Measurements from ENCODE around the gene TDRD10.

TDRD10 gene

GRCh38 chr1:154503898-154504297 is 1.9 kb downstream of the TDRD10 start:
- no peak for DNase-seq
- H3K27ac ChIP-seq, result no peak overlapping the region
- TF ChIP-seq CTCF (IDR thresholded peaks at IDR 0.05; ENCODE audit: low read depth, low read length), result no peak
- no peaks in the 10 kb centered on the region for H3K36me3 ChIP-seq
- H3K27me3 ChIP-seq (ENCODE audit: insufficient read depth, low read depth, severe bottlenecking), result peaks cover 100% of the 10 kb centered on the region
- H3K9me3 ChIP-seq (ENCODE audit: severe bottlenecking), result peaks cover 42% of the 10 kb centered on the region
- H3K4me3 ChIP-seq (ENCODE audit: low read depth, low read length), result no peak overlapping the region

GRCh38 chr1:154512760-154513159 is 10.7 kb downstream of the TDRD10 start:
- TF ChIP-seq CTCF (IDR thresholded peaks at IDR 0.05; ENCODE audit: low read depth, low read length), result no peak
- H3K4me3 ChIP-seq (ENCODE audit: low read depth, low read length), result no peak overlapping the region
- H3K9me3 ChIP-seq (ENCODE audit: severe bottlenecking), result peaks cover 2% of the 10 kb centered on the region
- peaks cover 60% of the 10 kb centered on the region for H3K27me3 ChIP-seq (ENCODE audit: insufficient read depth, low read depth, severe bottlenecking)
- no peaks in the 10 kb centered on the region for H3K36me3 ChIP-seq
- no peak overlapping the region for H3K27ac ChIP-seq
- DNase-seq, result no peak

DNA sequence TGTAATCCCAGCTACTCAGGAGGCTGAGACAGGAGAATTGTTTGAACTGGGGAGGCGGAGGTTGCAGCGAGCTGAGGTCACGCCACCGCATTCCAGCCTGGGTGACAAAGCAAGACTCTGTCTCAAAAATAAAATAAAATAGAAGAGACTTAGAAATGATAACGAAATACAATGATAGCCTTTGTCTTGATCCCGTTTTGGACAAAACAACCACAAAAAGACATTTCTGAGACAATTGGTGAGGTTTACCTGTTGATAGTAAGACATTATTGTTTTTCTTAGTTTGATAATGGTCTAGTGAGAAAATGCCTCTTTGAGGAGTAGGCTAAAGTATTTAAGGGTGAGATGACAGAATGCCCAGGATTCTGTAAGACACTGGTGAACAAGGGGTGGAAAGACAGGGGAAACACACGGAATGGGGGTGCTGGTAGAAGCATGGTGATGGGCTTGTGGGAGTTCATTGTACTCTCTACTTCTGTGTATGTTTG is 12.1 kb downstream of the TDRD10 start:
- H3K27me3 ChIP-seq (ENCODE audit: insufficient read depth, low read depth, severe bottlenecking), result peaks cover 53% of the 10 kb centered on the region
- no peak for DNase-seq
- H3K27ac ChIP-seq, result no peak overlapping the region
- TF ChIP-seq CTCF (IDR thresholded peaks at IDR 0.05; ENCODE audit: low read depth, low read length), result no peak
- no peaks in the 10 kb centered on the region for H3K36me3 ChIP-seq
- peaks cover 2% of the 10 kb centered on the region for H3K9me3 ChIP-seq (ENCODE audit: severe bottlenecking)
- no peak overlapping the region for H3K4me3 ChIP-seq (ENCODE audit: low read depth, low read length)

- Histone ChIP-seq H3K36me3 (no peaks in the 10 kb centered on the region), H3K27me3 (ENCODE audit: insufficient read depth, low read depth, severe bottlenecking) (peaks cover 55% of the 10 kb centered on the region), H3K27ac (no peak overlapping the region), H3K4me3 (ENCODE audit: low read depth, low read length) (no peak overlapping the region), H3K9me3 (ENCODE audit: severe bottlenecking) (no peaks in the 10 kb centered on the region)
- no peak for DNase-seq
- TF ChIP-seq CTCF (IDR thresholded peaks at IDR 0.05; ENCODE audit: low read depth, low read length), result no peak
Observed at GRCh38 chr1:154517661-154518060, 15.6 kb downstream of the TDRD10 start.

GRCh38 chr1:154519591-154519991 is 17.6 kb downstream of the TDRD10 start:
- no peak for DNase-seq
- H3K27me3 ChIP-seq (ENCODE audit: insufficient read depth, low read depth, severe bottlenecking), result peaks cover 60% of the 10 kb centered on the region
- H3K36me3 ChIP-seq, result no peaks in the 10 kb centered on the region
- no peak overlapping the region for H3K27ac ChIP-seq
- peaks cover 8% of the 10 kb centered on the region for H3K9me3 ChIP-seq (ENCODE audit: severe bottlenecking)
- TF ChIP-seq CTCF (IDR thresholded peaks at IDR 0.05; ENCODE audit: low read depth, low read length), result no peak
- no peak overlapping the region for H3K4me3 ChIP-seq (ENCODE audit: low read depth, low read length)

DNA sequence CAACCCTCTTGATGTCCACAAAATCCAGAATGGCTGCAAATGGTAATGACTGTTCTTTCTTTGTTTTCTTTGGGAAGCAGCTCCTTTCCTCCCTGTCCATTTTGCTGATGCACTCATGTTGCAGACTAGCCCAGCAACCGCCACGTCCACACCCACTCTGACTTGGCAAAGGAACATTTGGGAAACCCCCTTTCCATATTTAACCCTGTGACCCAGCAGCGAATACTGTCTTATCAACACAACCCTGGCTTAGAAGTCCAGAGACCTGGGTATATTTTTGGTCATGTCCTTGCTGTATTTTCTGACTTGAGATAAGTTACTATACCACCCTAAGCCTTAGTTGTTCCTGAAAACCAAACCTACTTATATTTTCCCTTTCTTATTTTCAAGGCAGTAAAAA is 18.3 kb downstream of the TDRD10 start:
- Histone ChIP-seq H3K9me3 (ENCODE audit: severe bottlenecking) (peaks cover 8% of the 10 kb centered on the region), H3K27ac (no peak overlapping the region), H3K36me3 (no peaks in the 10 kb centered on the region), H3K4me3 (ENCODE audit: low read depth, low read length) (no peak overlapping the region), H3K27me3 (ENCODE audit: insufficient read depth, low read depth, severe bottlenecking) (peaks cover 66% of the 10 kb centered on the region)
- TF ChIP-seq CTCF (IDR thresholded peaks at IDR 0.05; ENCODE audit: low read depth, low read length), result no peak
- DNase-seq, result no peak
